ENCODE measurements around the gene ATAD3C.

DNA sequence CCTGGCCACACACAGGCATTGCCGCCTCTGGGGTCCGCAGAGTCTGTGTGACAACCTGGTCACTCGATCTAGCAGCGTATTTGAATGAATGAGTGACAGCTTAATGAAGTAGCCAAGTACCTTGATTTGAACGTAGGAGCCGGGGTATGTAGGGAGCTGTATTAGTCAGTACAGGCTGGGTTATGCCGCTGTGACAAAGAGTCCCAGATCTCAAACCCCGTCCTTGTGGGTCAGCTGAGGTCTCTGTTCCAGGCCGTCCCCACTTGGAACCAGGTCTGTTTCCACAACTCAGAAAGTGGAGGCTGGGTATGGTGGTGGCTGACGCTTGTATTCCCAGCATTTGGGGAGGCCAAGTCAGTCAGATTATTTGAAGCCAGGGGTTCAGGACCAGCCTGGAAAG lies 42.1 kb downstream of the ATAD3C start:
- no peak for TF ChIP-seq EZH2 (IDR thresholded peaks at IDR 0.05; ENCODE audit: insufficient read depth, low read length)
- TF ChIP-seq, protein P1, sequence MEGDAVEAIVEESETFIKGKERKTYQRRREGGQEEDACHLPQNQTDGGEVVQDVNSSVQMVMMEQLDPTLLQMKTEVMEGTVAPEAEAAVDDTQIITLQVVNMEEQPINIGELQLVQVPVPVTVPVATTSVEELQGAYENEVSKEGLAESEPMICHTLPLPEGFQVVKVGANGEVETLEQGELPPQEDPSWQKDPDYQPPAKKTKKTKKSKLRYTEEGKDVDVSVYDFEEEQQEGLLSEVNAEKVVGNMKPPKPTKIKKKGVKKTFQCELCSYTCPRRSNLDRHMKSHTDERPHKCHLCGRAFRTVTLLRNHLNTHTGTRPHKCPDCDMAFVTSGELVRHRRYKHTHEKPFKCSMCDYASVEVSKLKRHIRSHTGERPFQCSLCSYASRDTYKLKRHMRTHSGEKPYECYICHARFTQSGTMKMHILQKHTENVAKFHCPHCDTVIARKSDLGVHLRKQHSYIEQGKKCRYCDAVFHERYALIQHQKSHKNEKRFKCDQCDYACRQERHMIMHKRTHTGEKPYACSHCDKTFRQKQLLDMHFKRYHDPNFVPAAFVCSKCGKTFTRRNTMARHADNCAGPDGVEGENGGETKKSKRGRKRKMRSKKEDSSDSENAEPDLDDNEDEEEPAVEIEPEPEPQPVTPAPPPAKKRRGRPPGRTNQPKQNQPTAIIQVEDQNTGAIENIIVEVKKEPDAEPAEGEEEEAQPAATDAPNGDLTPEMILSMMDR (IDR thresholded peaks at IDR 0.05; ENCODE audit: insufficient read depth, low read depth, low read length), result no peak
